COLO829 (cell line): ENCODE data around the gene TPRX1.
"Not testable (repeated sequence)": the region's sequence is repeated elsewhere in the genome, so short reads cannot be mapped to it uniquely, and the experiment has no call there.

Experiments
- DNase-seq: peaks from one replicate; pipeline ENCODE4 v3.0.0; 2012; ENCODE audit warnings: low spot score

The TPRX1 gene, protein sequence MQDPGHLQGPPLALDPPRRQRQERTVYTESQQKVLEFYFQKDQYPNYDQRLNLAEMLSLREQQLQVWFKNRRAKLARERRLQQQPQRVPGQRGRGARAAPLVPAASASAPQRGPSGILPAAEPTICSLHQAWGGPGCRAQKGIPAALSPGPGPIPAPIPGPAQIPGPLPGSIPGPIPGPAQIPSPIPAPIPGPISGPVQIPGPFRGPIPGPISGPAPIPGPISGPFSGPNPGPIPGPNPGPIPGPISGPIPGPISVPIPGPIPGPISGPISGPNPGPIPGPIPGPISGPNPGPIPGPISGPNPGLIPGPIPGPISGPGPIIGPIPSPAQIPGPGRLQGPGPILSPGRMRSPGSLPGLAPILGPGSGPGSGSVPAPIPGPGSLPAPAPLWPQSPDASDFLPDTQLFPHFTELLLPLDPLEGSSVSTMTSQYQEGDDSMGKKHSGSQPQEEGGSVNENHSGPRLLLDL

DNA sequence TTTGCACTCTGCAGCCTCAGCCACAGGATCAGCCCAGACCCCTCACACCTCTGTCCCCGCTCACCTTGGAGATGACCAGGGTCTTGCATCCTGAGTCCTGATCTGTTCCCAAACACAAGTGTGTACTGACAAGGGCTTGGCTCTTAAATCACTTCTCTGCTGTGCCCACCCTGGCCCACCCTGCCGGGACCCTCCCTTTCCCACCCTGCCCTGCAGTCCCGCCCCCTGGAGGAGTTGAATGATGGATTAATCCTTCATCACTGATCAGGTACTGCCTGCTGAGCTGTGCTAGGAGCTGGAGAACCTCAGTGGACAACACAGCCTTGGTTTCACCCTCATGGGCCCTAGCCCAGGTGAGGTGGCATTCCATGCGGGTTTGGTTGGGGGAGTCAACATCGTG is at the start of gene TPRX1:
Gene TPRX1 (minus strand): TSS at position 101 of the 400 bp plus-strand sequence. CDS start 12 bp downstream, at position 89.
- DNase-seq: not testable (repeated sequence)

DNA sequence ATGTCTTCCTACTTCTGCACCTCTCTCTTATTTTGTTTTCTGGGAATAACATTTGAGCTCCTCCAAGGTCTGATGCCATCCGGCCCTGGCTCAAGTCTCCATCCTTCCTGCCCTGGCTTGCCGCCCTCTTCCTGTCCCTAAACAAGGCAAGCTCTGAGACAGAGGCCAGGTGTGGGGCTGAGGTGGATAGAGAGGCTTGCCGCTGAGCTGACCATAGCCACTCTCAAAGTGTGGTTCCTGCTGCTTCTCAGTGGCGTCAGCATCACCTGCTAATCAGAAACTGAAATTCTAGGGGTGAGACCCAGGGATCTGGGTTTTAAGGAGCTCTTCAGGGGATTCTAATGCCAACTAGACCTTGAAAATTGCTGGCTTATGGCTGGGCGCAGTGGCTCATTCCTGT is 48.7 kb upstream of the TPRX1 start:
- DNase-seq: no peak

DNA sequence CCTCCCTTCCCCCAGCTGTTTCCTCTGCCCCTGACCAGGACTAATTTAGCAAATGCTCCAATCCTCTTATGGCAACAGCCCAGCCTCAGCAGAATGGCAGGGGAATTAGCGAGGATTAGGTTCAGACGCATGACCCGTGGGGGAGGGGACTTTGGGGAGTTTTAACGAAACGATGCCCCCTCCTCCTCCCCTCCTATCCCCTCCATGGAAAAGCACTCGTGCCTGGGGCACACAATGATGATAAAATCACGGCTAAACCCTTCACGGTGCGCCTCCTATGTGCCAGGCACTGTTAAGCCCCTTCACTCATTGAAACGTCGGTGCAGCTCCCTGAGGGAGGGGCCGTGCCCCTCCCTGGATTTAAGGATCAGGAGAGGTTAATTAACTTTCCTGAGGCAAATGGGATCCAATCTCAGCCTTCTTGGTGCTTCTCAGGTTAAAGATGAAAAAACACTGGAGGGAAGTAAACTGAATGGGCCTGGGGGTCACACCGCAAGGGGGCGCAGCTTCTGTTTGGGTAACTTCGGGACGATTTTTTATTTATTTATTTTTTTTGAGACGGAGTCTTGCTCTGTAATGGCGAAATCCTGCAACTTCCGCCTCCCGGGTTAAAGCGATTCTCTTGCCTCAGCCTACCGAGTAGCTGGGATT is 44.6 kb upstream of the TPRX1 start:
- no peak for DNase-seq

DNA sequence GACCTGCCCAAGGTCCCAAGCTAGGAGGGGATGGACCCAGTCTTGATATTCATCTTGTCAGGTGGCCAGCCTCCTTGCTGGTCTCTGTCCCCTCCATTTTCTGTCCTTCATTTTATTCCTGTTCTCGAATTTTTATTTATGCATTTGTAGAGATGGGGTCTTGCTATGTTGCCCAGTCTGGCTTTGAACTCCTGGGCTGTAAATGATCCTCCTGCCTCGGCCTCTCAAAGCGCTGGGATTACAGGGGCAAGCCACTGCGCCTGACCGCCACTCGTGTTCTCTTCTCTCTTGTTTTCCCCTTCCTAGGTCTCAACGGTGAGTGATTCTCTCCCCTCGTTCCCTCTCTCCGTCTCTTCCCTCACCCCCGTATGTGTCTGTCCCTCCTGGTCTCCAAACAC is 44.1 kb upstream of the TPRX1 start:
- DNase-seq: no peak

DNA sequence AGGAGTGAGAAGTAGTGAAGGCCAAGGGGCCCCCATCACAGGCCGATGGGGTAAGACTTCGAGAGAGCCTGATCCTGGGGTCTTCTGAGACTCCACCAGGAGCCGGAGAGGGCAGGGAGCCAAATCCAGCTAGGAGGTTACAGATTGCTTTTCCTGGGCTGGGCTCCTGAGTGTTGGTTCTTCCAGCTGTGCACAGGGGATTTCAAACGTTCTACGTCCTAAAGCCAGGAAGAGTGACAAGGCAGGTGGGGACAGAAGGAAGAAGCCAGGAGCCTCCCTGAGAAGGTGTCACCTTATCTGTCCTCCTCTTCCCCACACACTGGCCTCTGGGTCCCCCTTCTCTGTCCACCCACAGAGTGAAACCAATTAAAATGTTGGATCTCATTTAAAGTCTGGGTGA is 38.6 kb upstream of the TPRX1 start:
- no peak for DNase-seq

DNA sequence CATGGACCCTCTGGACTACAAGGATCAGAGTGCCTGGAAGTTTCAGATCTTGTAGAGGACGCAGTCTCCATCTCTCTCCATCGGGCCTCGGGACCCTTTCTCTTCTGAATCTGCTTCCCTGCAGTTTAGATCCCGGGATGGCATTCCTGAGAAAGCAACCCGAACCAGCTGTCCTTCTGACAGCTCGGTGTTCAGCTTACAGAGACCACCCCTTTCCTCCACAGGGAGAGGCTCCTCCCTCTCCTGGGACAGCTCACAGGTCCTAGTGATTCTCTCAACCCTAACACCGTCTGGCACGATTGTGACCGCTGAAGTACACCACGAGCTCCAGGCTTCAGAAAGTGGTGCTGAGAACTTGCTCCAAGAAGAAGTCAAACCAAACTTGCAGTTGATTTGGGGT is 35.6 kb upstream of the TPRX1 start:
- DNase-seq: no peak

DNA sequence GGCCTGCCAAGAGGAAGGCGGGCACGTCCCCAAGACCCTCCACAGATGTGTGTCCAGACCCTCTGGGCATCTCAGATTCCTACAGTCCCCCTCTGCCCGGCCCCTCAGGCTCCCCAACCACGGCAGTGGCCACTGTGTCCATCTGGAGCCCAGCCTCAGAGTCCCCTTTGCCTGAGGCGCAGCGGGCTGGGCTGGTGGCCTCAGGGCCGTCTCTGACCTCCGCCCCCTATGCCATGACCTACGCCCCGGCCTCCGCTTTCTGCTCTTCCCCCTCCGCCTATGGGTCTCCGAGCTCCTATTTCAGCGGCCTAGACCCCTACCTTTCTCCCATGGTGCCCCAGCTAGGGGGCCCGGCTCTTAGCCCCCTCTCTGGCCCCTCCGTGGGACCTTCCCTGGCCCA is 35.1 kb upstream of the TPRX1 start:
- DNase-seq: no peak

DNA sequence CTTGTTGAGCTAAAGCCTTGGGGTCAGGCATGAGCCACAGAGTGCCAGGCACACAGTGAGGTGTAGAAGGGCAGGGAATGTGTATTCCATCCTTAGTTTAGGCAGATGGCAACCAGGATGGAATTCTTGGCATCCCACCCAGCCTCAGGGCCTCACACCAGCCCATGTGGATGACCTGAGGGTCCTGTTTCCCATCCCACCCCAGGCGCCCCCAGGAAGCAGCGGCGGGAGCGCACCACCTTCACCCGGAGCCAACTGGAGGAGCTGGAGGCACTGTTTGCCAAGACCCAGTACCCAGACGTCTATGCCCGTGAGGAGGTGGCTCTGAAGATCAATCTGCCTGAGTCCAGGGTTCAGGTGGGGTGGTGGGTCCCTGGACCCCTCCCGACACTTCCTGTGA is 31.7 kb upstream of the TPRX1 start:
- no peak for DNase-seq

DNA sequence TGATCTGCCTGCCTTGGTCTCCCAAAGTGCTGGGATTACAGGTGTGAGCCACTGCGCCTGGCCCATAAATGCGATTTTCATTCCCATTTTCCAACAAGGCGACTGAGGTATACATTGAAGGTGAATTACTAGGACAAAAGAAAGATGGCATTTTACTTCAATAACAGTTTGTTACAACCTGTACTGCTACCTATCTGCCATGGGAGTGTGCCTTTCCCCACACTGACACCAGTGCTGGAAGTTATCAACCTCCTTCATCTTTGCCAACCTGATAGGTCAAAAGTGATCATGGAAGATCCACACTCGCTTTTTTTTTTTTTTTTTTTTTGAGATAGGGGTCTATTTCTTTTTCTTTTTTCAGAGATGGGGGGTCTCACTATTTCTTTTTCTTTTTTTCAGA is 28.4 kb upstream of the TPRX1 start:
- DNase-seq: no peak

DNA sequence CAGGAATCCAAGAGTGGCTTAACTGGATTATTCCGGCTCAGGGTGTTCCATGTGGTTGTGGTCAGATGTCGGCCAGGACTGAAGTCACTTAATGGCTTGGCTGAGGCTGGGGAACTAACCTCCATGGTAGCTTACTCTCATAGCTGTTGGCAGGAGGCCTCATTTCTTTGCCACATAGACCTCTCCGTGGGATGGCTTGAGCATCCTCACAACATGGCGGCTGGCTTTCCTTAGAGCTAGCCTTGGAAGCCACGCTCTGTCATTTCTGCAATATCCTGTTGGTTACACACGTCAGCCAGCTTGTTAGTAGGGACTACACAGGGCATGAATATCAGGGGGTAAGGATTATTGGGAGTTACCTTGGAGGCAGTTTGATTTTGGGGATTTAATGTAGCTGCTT is 22.4 kb upstream of the TPRX1 start:
- no peak for DNase-seq

DNA sequence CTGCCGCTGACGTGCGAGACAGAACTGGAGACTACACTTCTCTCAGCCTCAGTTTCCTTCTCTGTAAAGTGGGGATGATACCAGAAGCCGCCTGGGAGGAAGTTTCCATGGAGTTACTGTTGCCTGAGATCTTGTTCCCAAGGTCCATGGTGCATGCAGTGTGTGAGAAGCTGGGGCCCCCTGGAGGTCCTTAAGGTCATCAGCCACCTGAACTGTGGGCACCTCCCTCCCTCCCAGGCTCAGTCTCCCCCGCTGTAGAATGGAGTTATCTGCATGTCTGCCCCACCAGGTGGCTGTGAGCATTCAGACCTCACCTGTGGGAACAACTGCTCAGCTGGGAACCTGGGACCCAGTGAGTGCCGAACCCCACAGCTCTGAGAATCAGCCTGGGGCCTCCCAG is 20.0 kb upstream of the TPRX1 start:
- no peak for DNase-seq

DNA sequence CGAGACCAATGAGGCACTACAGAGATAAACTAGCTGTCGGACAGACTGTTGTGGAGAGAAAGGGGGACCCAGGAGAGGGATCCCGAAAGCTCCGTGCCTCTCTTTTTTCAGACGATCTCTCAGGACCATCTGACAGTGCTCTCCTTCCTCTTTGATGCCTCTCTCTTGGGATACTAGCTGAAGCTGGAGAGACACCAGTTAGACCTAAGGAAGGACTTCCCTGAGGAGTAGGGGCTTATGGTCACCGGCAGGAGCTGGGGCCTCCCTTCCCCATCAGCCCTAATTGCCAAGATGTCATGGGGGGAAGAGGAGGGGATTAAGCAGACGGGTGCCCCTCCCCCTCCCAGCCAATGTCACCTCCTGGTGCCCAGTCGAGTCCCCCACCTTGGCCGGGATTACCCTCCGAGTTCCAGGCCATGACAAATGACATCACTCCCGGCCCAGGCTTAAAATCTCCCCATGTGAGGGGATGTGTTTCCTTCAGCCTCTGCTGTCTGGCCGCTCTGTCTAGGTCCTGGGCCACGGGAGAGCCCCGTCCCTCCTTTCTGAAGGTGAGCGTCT is 17.2 kb upstream of the TPRX1 start, which contains the start of gene CRX:
Gene CRX (plus strand): TSS at position 478 of the 561 bp plus-strand sequence. CDS start 12,507 bp downstream, outside the sequence.
- no peak for DNase-seq

DNA sequence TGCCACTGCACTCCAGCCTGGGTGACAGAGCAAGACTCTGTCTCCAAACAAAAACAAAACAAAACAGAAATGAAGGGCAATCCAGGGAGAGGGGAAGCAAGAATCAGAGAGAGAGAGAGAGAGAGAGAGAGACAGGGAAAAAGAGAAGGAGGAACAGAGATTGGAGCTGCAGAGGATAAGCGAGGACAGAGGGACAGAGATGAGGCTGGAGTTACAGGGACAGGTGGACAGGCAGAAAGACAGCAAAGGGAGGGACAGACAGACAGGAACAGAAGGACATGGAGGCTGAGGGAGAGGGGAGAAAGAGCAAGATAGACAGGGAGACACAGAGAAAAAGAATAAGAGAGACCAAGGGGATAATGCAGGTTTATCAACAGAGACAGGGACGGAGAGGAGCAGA is 16.1 kb upstream of the TPRX1 start:
- DNase-seq: no peak

DNA sequence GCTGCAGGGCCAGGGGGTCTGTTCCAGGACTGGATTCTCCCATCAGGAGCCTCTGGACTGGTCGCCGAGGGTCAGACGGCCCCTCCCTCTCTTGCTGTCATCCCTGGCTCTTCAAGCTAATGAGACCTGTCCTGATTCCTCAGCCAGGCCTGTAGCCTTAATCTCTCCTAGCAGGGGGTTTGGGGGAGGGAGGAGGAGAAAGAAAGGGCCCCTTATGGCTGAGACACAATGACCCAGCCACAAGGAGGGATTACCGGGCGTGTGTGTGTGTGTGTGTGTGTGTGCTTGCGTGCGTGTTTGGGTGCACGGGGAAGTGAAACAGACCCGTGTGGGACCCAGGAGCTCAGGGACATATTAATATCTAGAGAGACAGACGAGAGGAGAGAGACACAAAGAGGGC is 15.5 kb upstream of the TPRX1 start:
- no peak for DNase-seq

DNA sequence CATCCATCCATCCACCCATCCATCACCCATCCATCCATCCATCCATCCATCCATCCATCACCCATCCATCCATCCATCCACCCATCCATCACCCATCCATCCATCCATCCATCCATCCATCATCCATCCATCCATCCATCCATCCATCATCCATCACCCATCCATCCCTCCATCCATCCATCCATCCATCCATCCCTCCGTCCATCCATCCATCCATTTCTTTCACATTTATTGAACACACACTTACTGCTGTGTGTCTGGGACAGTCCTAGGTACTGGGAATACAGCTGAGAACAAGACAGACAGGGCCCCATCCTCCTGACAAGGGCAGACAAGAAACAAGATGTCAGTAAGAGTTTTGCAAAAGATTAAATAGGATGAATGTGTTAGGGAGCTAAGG is 13.9 kb upstream of the TPRX1 start:
- DNase-seq: not testable (repeated sequence)

DNA sequence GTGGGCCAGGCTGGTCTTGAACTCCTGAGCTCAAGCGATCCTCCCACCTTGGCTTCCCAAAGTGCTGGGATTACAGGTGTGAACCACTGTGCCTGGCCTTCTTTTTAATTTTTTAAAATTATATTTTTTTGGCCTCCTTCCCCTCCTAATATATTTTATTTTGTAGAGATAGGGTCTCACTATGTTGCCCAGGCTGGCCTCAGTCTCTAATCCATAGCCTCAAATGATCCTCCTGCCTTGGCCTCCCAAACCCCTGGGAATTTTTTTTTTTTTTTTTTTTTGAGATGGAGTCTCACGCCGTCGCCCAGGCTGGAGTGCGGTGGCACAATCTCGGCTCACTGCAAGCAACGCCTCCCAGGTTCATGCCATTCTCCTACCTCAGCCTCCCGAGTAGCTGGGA is 11.9 kb upstream of the TPRX1 start:
- DNase-seq: not testable (repeated sequence)

DNA sequence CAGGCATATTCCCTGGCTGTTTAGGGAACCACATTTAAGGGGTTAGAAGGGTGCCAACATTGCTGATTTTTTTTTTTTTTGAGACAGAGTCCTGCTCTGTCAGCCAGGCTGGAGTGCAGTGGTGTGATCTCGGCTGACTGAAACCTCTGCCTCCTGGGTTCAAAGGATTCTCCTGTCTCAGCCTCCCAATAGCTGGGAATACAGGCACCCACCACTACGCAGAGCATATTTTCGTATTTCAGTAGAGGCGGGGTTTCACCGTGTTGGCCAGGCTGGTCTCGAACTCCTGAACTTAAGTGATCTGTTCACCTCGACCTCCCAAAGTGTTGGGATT is 9.6 kb upstream of the TPRX1 start:
- no peak for DNase-seq

DNA sequence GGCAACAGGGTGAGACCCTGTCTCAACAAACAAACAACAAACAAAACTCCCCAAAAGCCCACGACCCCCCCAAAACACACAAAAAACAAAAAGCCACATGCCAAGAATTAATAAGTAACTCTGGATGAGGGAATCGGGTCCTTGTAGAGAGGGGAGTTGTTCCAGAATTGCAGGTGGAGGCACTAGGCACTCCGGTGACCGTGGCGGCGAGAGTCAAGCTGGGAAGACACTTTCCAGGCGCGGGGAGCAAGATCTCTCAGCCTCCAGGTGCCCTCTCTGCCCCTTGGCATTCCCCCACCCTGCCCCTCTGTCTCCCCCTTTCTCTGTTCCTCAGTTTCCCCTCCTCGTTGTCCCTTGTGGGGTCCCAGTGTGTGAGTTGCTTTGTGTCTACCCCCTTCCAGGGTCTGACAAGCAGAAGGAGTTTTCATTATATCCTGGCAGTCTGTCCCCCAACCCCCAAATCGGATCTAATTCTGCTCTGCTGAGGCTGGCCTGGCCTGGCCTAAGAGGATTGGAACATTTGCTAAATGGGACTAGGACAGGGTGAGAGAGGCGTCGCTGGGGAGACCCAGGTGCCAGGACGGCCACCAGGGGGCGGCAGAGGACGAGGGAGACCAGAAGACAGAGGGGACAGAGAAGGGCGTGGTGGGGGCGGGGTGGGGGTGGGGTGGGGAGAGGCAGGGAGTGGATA is 9.1 kb upstream of the TPRX1 start:
- peak; percentile 40 for DNase-seq

DNA sequence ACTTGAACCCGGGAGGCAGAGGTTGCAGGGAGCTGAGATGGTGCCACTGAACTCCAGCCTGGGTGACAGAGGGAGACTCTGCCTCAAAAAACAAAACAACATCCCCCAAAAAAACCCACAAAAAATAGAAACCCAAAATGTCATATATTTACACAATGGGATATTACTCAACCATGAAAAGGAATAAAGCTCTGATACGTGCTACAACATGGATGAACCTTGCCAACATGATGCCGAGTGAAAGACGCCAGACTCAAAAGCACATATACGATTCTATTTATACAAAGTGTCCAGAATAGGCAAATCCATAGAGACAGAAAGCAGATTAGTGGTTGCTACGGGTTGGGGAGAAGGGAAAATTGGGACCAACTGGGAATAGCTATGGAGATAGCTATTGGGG is 2.1 kb upstream of the TPRX1 start:
- no peak for DNase-seq

DNA sequence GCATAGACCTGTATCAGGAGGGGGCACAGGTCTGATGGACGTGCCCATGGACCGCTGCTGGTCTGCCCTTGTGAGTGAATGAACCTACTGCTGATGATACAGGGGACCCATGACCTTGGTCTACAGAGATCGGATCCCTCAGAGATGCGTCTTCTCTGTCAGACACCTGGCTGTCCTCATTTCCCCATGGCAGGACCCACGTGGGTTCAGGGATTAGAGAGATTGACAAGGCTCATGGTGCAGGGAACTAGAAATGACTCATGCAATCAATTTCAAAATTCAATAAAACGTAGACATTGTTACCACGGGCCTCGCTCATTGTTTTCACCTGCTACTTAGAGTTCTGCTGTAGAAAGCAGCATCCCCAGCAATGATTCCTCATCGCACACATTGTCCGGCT is 962 bp upstream of the TPRX1 start:
- DNase-seq: no peak

DNA sequence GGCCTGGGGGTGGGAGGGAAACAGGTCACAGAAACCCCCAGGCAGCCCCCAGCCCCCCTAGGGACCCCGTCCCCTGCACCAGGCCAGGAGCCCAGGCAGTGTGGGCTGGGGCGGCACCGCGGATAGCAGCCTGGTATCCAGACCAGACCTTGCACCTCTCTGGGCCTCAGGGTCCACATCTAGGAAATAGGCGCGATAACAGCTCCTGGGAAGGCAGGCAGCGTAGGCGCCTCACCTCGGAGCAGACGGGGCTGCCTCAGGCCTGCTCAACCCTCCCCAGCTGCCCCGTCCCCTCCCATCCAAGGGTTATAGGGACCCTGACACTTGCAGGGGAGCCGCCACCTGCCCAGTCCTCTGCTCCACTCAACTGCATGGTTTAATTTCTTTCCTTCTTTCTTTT is 680 bp downstream of the TPRX1 start:
- DNase-seq: not testable (repeated sequence)

DNA sequence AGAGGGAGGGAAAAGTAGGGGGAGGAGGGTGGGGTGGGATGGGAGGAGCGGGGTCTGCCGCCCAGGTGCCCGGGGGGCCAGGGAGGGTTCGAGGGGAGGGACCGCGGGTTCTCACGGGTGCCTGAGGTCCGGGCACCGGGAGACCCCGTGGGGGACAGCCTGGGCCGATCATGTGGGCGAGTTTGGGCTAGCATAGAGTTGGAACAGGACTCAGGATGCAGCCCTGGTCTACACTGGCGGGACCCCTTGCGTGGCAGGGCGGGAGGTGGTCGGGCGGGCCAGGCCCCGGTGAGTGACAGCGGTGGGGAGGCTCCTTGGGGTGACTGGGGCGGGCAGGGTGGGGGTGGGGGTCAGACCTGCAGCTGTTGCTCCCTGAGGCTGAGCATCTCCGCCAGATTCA is 1.2 kb downstream of the TPRX1 start:
- DNase-seq: not testable (repeated sequence)
